Measurements from ENCODE around the gene OR5H2.
A peak's percentile ranks its signal among the peaks of the same experiment; 100 is the strongest.
"Not testable (repeated sequence)": the region's sequence is repeated elsewhere in the genome, so short reads cannot be mapped to it uniquely, and the experiment has no call there.

OR5H2 gene

GRCh38 chr3:98282205-98282604 is at the start of gene OR5H2:
OR5H2 (plus strand) TSS chr3:98282505; CDS start chr3:98282903, 398 bp downstream.
- DNase-seq (ENCODE audit: low spot score) = no peak

DNA sequence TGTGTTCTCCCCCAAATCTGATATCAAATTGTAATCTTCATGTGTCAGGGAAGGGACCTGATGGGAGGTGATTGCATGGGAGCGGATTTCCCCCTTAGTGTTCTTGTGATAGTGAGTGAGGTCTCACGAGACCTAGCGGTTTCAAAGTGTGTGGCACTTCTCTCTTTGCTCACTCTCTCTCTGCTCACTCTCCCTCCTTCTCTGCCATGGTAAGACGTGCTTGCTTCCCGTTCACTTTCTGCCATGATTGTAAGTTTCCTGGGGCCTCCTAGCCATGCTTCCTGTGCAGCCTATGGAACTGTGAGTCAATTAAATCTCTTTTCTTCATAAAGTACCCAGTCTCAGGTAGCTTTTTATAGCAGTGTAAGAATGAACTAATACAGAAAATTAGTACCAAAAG is 48.8 kb upstream of the OR5H2 start:
- no peak for DNase-seq (ENCODE audit: low spot score)

- no peak for DNase-seq (ENCODE audit: low spot score)
Observed at GRCh38 chr3:98240131-98240530, 42.2 kb upstream of the OR5H2 start.

DNA sequence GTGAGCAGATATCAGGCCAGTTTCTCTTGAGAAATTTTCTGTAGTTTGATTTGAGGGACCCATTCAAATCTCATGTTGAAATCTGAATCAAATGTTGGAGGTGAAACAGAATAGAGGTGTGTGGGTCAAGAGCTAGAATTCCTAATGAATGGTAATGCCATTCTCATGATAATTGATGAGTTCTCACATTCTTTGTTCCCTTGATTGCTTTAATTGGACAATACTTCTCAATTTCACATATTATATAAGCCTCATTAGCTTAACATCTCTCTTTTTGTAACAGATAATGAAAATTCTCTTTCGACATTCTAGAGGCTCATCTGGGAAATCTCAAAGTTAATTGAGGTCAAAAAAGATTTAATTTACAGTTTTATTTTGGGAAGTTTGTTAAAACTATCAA is 40.1 kb upstream of the OR5H2 start:
- DNase-seq (ENCODE audit: low spot score) = no peak

- no peak for DNase-seq (ENCODE audit: low spot score)
Observed at GRCh38 chr3:98243843-98244242, 38.5 kb upstream of the OR5H2 start.

DNA sequence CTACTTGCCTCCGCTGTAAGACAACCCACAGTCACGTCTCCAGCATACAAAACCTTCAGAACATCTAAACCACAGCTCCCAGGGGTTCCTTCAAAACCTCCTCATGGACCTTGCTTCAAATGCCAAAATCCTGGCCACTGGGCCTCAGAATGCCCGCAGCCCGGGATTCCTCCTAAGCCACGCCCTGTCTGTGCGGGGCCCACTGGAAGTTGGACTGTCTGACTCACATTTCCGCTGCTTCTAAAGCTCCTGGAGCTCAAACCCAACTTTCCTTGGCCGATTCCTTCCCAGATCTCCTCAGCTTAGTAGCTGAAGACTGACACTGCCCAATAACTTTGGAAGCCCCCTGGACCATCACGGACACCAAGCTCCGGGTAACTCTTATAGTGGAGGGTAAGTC is 36.2 kb upstream of the OR5H2 start:
- no peak for DNase-seq (ENCODE audit: low spot score)

DNA sequence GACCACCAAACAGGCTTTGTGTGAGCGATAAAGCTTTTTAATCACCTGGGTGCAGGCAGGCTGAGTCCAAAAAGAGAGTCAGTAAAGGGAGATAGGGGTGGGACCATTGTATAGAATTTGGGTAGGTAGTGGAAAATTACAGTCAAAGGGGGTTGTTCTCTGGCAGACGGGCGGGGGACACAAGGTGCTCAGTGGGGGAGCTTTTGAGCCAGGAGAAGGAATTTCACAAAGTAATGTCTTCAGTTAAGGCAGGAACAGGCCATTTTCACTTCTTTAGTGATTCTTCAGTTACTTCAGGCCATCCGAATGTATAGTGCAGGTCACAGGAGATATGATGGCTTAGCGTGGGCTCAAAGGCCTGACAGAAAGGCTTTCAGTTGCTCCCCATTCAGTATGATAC is 26.3 kb upstream of the OR5H2 start:
- not testable (repeated sequence) for DNase-seq (ENCODE audit: low spot score)

DNA sequence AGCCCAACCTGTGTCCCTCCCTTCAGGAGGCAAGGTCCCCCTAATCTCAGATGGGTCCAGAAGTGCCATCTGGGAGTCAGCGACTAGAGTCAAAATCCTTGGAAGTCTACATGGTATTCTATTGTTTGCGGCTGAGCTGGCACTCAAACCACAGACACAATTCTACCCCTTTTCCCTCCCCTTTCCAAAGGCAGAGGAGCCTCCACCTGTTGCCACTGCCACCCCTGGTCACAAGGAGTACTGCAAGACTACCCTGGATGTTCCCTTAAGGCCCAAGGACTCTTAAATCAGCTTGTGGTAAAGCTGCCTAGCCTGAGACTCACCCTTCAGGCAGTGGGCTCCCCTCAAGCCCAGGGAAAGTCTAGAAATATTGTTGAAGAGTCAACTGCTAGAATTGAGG is 22.6 kb upstream of the OR5H2 start:
- peak; percentile 10 for DNase-seq (ENCODE audit: low spot score)

- DNase-seq (ENCODE audit: low spot score) = no peak
Observed at GRCh38 chr3:98262046-98262445, 20.3 kb upstream of the OR5H2 start.

- DNase-seq (ENCODE audit: low spot score) = no peak
Observed at GRCh38 chr3:98263944-98264343, 18.4 kb upstream of the OR5H2 start, which contains the start of gene OR5H6. OR5H6 (plus strand) TSS chr3:98264244; CDS start chr3:98264333, 89 bp downstream.

- no peak for DNase-seq (ENCODE audit: low spot score)
Observed at GRCh38 chr3:98269846-98270245, 12.5 kb upstream of the OR5H2 start.

GRCh38 chr3:98272126-98272525 is 10.2 kb upstream of the OR5H2 start:
- no peak for DNase-seq (ENCODE audit: low spot score)

DNA sequence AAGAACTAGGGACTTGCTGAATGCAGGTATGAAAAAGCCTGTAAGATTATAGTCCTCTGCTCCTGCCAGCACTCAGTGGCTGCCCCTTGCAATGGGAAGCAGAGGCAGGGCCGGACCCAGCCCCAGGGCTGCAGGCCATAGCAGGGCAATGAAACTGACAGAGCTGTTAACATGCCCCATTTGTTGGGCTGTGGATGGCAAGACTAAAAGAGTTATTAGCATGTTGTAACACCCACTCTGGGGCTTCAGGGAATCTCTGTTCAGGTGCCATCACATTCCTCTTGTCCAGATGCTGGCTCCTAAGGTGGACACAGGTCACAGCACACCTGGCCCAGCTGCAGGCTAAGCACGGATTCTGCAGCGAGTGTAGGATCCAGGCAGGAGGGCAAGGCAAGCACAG is 7.4 kb upstream of the OR5H2 start:
- DNase-seq (ENCODE audit: low spot score) = no peak

GRCh38 chr3:98290916-98291315 is 8.6 kb downstream of the OR5H2 start:
- DNase-seq (ENCODE audit: low spot score) = no peak

GRCh38 chr3:98291332-98291957 is 9.1 kb downstream of the OR5H2 start:
- no peak for DNase-seq (ENCODE audit: low spot score)

DNA sequence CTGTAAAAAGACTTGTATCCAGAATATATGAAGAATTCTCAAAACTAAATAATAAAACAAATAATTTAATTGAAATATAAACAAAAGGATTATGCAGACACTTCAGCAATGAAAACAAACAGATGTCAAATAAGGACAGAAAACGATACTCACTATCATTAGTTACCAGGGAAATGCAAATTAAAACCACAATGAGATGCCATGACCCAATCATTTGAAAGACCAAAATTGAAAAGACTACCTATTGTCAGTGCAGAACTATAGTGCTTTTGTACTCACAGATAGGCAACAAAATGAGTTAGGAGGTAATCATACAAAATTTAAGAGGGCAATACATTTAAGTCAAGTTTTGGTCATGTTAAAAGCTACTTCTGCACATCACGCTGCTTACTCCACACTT is 39.8 kb downstream of the OR5H2 start:
- DNase-seq (ENCODE audit: low spot score) = no peak

DNA sequence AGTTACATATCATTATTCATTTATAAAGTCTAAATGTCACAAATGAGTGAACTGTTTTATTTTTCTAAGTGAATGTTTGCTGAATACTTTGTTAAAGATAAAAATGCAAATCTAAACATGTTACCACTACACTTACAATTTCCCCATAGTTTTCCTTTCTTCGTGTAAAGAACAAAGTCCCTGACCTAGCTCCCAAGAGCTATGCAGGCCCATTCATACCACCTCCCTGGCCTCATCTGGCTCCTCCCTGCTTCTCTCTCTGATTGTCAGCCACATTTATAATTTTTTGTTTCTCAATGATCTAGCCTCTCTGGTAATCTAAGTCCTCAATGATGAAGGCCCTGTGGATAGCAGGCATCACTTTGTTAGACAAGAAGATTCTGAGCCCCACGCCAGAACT is 40.4 kb downstream of the OR5H2 start:
- no peak for DNase-seq (ENCODE audit: low spot score)

GRCh38 chr3:98323425-98323824 is 41.1 kb downstream of the OR5H2 start:
- DNase-seq (ENCODE audit: low spot score) = no peak

- no peak for DNase-seq (ENCODE audit: low spot score)
Observed at GRCh38 chr3:98325055-98325454, 42.8 kb downstream of the OR5H2 start.

DNA sequence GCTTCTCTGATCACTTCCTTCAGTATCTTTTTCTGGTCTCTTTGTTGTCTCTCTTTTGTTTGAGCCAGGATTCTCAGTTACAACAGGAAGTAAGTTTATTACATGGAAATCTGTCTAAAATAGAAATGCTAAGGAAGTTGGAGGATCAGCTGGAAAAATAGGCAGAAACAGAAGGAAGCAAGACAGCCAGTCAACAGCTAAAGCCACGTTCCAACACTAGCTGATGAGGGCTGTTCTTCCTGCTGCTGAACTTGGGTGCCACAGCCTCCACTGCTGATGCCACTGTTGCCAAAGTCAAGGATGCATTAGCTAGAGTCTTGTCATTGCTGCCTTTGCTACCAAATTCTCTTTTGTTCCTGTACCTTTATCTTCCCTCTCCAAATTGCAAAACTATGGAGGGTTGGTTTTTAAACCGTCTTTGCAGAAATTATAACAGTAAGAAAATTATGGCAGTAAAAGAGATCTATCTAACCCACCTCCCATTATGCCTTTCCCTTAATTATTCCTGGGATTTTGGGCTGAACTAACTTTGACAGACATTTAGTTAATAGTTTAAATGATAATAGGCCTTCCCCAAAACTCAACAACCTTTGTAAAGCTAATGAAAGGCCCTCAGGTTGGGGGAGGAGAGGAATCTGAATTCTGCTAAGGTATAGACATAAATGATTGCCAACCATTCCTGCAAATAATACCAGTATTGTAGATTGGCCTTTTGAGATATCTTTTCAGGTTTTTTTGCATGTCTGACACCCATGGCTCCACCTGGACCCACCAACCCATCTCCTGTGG is 44.0 kb downstream of the OR5H2 start:
- no peak for DNase-seq (ENCODE audit: low spot score)

DNA sequence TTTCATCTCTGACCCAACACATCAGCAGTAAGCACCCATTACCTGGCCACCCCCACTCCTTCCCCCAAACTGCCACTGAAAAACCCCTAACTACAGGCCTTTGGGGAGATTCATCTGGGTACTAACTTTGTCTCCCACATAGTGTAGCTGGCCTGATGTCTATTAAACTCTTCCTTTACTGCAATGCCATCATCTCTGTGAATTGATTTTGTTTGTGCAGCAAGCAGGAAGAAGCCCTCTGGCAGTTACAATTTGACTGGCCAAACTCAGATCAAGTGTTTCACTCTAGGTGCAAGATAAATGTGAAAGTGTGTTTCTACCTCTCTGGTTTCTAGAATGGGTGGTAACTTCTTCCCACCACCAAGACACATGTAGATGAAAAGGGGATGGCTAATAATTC is 44.6 kb downstream of the OR5H2 start:
- peak; percentile 78 for DNase-seq (ENCODE audit: low spot score)

GRCh38 chr3:98328933-98329332 is 46.6 kb downstream of the OR5H2 start:
- DNase-seq (ENCODE audit: low spot score) = no peak

- peak; percentile 72 for DNase-seq (ENCODE audit: low spot score)
Observed at GRCh38 chr3:98329392-98330124, 47.3 kb downstream of the OR5H2 start.
